Esophagus muscularis mucosa (tissue), 4 donors: ENCODE results near the gene TMEM132C. TPM values are rescaled to one million over a fixed set of nuclear protein-coding genes. Genes with fewer than 3 reads are reported as not detected.
A peak's percentile ranks its signal among the peaks of the same experiment; 100 is the strongest.

Experiments
- DNase-seq: peaks from one replicate; pipeline ENCODE4 v3.0.0-alpha.2; 2017; ENCODE audit errors: extremely low spot score
- H3K27ac ChIP-seq, 4 donors: fragments of 200-600 bp; sonication (generic); replicated peaks in 1 of 4; 1 replicate in 3 of 4; 2 replicates in 1 of 4; pipeline ENCODE4 v1.5.1; 2016 to 2019; ENCODE audit warnings: mild to moderate bottlenecking in 1 of 4
- H3K27me3 ChIP-seq, 4 donors: fragments of 200-600 bp; sonication (generic); one replicate each; pipeline versions ENCODE4 v1.5.1 to v1.6.0; 2016 to 2019
- H3K36me3 ChIP-seq, 4 donors: fragments of 200-600 bp; sonication (generic); one replicate each; pipeline ENCODE4 v1.5.1; 2016 to 2019
- H3K4me1 ChIP-seq, 4 donors: fragments of 200-600 bp; sonication (generic); one replicate each; pipeline ENCODE4 v1.5.1; 2016 to 2019
- H3K4me3 ChIP-seq, 4 donors: fragments of 200-600 bp; sonication (generic); 1 replicate in 2 of 4; 2 replicates in 2 of 4; pipeline ENCODE4 v1.5.1; 2016 to 2019; ENCODE audit warnings: mild to moderate bottlenecking in 4 of 4, moderate library complexity in 1 of 4
- H3K9me3 ChIP-seq, 4 donors: fragments of 200-600 bp; sonication (generic); 1 replicate in 3 of 4; 2 replicates in 1 of 4; pipeline ENCODE4 v1.5.1; 2016 to 2019
- EP300 ChIP-seq: sonication (generic); formaldehyde crosslinking; IDR thresholded peaks from one replicate; pipeline ENCODE4 v1.6.1; 2017; ENCODE audit warnings: antibody characterized with exemption
- POLR2A ChIP-seq: fragments of 450-650 bp; IDR thresholded peaks from one replicate; pipeline ENCODE4 v1.6.1; 2017; ENCODE audit warnings: antibody characterized with exemption, moderate library complexity, mild to moderate bottlenecking, low read depth
- POLR2AphosphoS5 ChIP-seq, 2 donors: sonication (generic); formaldehyde crosslinking; IDR thresholded peaks; one replicate each; pipeline ENCODE4 v1.6.1; 2017; ENCODE audit warnings: antibody characterized with exemption in 2 of 2
- WGBS: methylation state at CpG from one replicate; pipeline ENCODE4 v1.1.5; 2018; 5-methylcytosine and 5-hydroxymethylcytosine counted together
- intact Hi-C: fragments of 100-400 bp; cut with DNase I; formaldehyde crosslinking; loops from one replicate; pipeline ENCODE4 v1.15.1; 2023
- total RNA-seq, 4 donors: library from RNA; depleted of rRNA; stranded (reverse); fragments of >200 nt; gene quantifications; one replicate each; pipeline versions ENCODE4 v1.1.0 to v1.2.1, GENCODE V29; 2016
- TF ChIP-seq, protein P1 (sequence below), 3 experiments: fragments of 200-600 bp in 2 of 3; fragments of 450-650 bp in 1 of 3; sonication (generic) in 2 of 3; IDR thresholded peaks; one replicate each; pipeline ENCODE4 v1.5.1; 2017 to 2019; ENCODE audit warnings: antibody characterized with exemption in 3 of 3, mild to moderate bottlenecking in 2 of 3, moderate library complexity in 1 of 3

The TMEM132C gene
- total RNA-seq, 4 donors from 2014 or later: 2.9 to 3.8 (median 3.5) TPM

DNA sequence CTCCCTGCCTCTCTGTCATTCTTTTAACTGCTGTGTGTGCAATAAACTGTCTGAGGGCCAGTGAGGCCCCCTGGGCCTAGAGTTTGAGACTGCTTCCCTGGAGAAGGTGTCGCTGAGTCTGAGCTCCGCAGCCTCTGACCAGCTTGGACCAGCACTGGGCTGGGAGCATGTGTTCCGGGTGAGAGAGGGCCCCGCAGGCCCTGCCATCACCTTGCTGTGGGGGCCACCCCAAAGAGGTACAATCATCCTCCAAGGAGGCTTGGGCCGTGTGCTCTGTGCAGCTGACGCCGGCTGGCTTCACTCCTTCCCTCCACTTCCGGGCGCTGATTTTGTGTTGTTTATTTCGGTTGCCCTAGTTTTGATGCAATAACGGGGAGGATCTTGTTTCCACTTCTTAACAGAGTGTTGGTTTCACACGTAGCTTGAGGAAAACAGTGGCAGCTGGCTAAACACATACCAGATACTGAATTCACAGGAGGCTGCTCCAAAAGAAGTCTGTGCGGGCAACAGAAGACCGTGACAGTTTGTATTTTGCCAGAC is 121.6 kb downstream of the TMEM132C start:
- peak overlapping the region in 3 of 4 donors; percentile 15 to 43 (median 25) for H3K27ac ChIP-seq
- no peak for DNase-seq

DNA sequence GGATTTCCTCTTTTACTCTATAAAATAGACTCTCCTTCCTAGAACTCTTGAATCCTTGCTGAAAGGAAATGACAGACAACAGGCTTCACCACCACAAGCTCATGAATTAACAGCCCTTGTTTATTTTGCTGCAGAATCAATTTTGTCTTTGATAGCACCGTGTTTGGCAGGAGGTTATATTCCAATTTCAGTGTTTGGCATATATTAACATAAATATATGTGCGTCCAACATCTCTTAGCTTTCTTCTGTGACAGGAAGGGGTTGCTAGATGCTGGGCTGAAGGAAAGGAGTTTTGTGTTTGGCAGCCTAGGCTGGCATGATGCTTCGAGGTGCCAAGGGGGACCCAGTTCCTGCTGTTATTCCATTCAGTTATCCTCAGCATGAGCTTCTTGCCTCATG is 126.4 kb downstream of the TMEM132C start:
- TF ChIP-seq EP300: no peak
- H3K36me3 ChIP-seq: no peaks in the 10 kb centered on the region
- peaks cover 0 to under 1% (median 0%) of the 10 kb centered on the region in 4 donors for H3K4me1 ChIP-seq
- no peak overlapping the region for H3K27ac ChIP-seq
- no peak for DNase-seq
- peaks cover 0 to 12% (median 0%) of the 10 kb centered on the region in 4 donors for H3K27me3 ChIP-seq
- WGBS: 62% methylated on average over 3 of the region's 3 CpGs
- no peak overlapping the region for H3K4me3 ChIP-seq
- intact Hi-C loops: no loop called here
- peaks cover 0 to 12% (median 3%) of the 10 kb centered on the region in 4 donors for H3K9me3 ChIP-seq

More for the DNA sequence above, 121.6 kb downstream of the TMEM132C start:
- intact Hi-C loops: no loop called here
- Histone ChIP-seq H3K27me3 (peaks cover 0 to 48% (median 0%) of the 10 kb centered on the region in 4 donors), H3K36me3 (no peaks in the 10 kb centered on the region), H3K4me3 (no peak overlapping the region), H3K9me3 (peaks cover 0 to 3% (median 1%) of the 10 kb centered on the region in 4 donors), H3K4me1 (peaks cover 0 to 7% (median 3%) of the 10 kb centered on the region in 4 donors)
- 55% methylated on average over 13 of the region's 14 CpGs for WGBS
- TF ChIP-seq POLR2AphosphoS5 (IDR thresholded peaks at IDR 0.05) (peak in 1 of 2 donors; percentile 36), POLR2A (no peak), EP300 (no peak)
- TF ChIP-seq, protein P1, sequence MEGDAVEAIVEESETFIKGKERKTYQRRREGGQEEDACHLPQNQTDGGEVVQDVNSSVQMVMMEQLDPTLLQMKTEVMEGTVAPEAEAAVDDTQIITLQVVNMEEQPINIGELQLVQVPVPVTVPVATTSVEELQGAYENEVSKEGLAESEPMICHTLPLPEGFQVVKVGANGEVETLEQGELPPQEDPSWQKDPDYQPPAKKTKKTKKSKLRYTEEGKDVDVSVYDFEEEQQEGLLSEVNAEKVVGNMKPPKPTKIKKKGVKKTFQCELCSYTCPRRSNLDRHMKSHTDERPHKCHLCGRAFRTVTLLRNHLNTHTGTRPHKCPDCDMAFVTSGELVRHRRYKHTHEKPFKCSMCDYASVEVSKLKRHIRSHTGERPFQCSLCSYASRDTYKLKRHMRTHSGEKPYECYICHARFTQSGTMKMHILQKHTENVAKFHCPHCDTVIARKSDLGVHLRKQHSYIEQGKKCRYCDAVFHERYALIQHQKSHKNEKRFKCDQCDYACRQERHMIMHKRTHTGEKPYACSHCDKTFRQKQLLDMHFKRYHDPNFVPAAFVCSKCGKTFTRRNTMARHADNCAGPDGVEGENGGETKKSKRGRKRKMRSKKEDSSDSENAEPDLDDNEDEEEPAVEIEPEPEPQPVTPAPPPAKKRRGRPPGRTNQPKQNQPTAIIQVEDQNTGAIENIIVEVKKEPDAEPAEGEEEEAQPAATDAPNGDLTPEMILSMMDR (IDR thresholded peaks at IDR 0.05): no peak

DNA sequence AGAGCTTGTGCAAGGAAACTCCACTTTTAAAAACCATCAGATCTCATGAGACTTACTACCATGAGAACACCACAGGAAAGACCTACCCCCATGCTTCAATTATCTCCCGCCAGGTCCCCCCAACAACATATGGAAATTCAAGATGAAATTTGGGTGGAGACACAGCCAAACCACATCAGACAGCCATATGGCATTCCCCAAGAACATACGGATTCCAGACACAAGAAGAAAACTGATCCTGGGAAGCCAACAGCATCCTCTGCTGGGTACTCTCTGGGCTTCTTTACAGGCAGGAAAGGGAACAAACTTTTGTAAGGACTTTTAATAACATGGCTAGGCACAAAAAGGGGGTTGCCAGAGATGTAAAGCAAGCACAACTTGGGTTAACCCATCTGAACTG is 127.2 kb downstream of the TMEM132C start:
- no peak for DNase-seq
- Histone ChIP-seq H3K4me1 (no peaks in the 10 kb centered on the region), H3K36me3 (no peaks in the 10 kb centered on the region), H3K27ac (no peak overlapping the region), H3K27me3 (peaks cover 0 to 12% (median 0%) of the 10 kb centered on the region in 4 donors), H3K4me3 (no peak overlapping the region), H3K9me3 (peaks cover 0 to 12% (median 3%) of the 10 kb centered on the region in 4 donors)
- intact Hi-C loops: no loop called here
- WGBS: 81% methylated on average over 2 of the region's 2 CpGs
- TF ChIP-seq POLR2A (no peak), EP300 (no peak), POLR2AphosphoS5 (IDR thresholded peaks at IDR 0.05) (no peak)
- TF ChIP-seq, protein P1 (IDR thresholded peaks at IDR 0.05): no peak

DNA sequence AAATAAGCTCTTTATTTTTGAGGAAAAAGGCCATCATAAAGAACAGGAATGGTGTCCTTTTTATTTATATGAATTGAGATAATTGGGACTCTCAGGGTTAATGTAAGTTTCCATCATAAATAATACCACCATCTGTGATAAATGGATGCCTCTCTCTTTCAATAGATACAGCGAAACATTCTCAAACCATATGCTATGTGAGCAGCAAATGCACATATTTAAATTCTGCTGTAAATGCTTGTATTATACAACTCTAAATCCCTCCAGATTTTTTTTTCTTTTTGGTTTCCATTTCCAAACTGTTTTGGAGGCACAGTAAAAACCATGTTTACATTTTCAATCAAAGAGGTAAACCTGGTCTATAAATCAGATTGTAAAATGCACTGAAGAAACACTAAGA is 132.3 kb downstream of the TMEM132C start:
- no peaks in the 10 kb centered on the region for H3K36me3 ChIP-seq
- no peak overlapping the region for H3K27ac ChIP-seq
- H3K4me1 ChIP-seq: peaks cover 0 to 7% (median 0%) of the 10 kb centered on the region in 4 donors
- TF ChIP-seq, protein P1 (IDR thresholded peaks at IDR 0.05): no peak
- H3K4me3 ChIP-seq: no peak overlapping the region
- no peak for DNase-seq
- peaks cover 0 to 4% (median 0%) of the 10 kb centered on the region in 4 donors for H3K9me3 ChIP-seq
- no peaks in the 10 kb centered on the region for H3K27me3 ChIP-seq
- 87% methylated on average over 1 of the region's 1 CpG for WGBS
- intact Hi-C loops: no loop called here

DNA sequence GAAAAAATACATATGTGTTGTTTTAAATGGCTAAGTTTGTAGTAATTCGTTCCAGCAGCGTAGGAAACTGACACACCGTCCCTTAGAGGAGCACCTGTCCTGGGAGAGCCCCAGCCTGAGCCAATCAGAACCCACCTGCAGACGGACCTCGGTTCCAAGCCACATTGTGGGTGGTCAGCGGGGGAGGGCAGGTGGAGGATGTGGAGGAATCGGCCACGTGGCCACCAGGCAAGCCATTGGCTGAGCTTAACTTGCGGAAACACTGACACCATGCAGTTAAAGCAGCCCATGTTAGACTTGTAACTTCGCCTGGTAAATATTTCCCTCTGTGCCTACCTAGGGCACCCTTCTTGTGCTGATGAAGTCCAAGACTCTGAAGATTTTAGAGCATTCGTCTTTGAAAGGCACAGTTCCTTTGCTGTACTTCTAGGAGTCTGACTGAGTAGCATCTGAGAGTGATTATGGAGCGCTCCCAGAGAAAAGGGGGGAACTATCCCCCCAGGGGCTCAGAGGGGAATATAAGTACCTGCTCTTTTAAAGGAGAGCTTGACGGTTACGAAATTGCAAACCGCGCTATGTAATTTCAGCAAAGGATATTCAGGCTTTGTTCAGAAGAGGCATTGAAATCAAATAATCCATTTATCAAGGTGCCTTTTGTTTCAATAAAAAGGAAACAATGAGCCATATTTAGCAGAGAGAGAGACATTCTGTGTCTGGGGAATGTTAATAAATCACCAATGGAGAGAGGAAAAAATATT is 135.7 kb downstream of the TMEM132C start:
- no peaks in the 10 kb centered on the region for H3K9me3 ChIP-seq
- no peak overlapping the region for H3K4me3 ChIP-seq
- no peak overlapping the region for H3K27ac ChIP-seq
- H3K27me3 ChIP-seq: peaks cover 0 to 13% (median 0%) of the 10 kb centered on the region in 4 donors
- no peak for DNase-seq
- intact Hi-C loops: no loop called here
- 41% methylated on average over 16 of the region's 16 CpGs for WGBS
- TF ChIP-seq, protein P1 (IDR thresholded peaks at IDR 0.05): no peak
- TF ChIP-seq POLR2A (no peak), POLR2AphosphoS5 (IDR thresholded peaks at IDR 0.05) (no peak)
- no peaks in the 10 kb centered on the region for H3K36me3 ChIP-seq
- peaks cover 0 to 7% (median 0%) of the 10 kb centered on the region in 4 donors for H3K4me1 ChIP-seq
